ENCODE measurements around the gene WDR7. TPM values are rescaled to one million over a fixed set of nuclear protein-coding genes. Genes with fewer than 3 reads are reported as not detected.
A peak's percentile ranks its signal among the peaks of the same experiment; 100 is the strongest.

WDR7 gene
- total and polyA plus RNA-seq, 2 experiments from 2014 or later = 5.9 to 19.0 TPM

DNA sequence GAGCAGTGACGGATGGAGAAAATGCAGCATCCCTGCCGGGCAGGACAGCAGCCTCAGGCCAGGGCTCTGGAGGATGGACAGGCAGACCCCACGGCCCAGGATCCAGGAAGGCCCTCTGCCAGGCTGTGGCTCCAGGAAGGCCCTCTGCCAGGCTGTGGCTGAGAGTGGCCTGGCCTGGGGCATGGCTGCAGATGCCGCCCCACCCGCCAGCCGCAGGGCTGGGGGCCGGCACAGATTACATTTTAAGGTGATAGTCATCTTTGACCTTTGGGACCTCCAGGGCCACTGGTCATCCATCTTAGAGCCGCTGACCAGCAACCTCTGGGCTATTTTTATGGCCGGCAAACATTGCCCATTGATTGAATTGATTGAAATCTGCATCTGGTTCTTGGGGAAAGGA is 397.7 kb downstream of the WDR7 start:
- Histone ChIP-seq H3K4me3 (no peak overlapping the region), H2AFZ (no peak overlapping the region), H3K9me2 (replicated peaks; ENCODE audit: insufficient read depth) (no peaks in the 10 kb centered on the region), H3K79me2 (no peaks in the 10 kb centered on the region), H3K4me2 (no peak overlapping the region), H3K27me3 (no peaks in the 10 kb centered on the region), H3K36me3 (replicated peaks; ENCODE audit: insufficient read depth, low read depth) (no peaks in the 10 kb centered on the region), H4K20me1 (ENCODE audit: insufficient read depth, poor library complexity, severe bottlenecking) (no peaks in the 10 kb centered on the region), H3K9me3 (ENCODE audit: low read depth) (no peaks in the 10 kb centered on the region), H3K27ac (no peak overlapping the region), H3K4me1 (ENCODE audit: insufficient read depth) (peaks cover 13% of the 10 kb centered on the region)
- WGBS (ENCODE audit: low lambda C conversion rate, missing lambda C conversion rate) = 71% methylated on average over 9 of the region's 9 CpGs
- TF ChIP-seq, protein P1, sequence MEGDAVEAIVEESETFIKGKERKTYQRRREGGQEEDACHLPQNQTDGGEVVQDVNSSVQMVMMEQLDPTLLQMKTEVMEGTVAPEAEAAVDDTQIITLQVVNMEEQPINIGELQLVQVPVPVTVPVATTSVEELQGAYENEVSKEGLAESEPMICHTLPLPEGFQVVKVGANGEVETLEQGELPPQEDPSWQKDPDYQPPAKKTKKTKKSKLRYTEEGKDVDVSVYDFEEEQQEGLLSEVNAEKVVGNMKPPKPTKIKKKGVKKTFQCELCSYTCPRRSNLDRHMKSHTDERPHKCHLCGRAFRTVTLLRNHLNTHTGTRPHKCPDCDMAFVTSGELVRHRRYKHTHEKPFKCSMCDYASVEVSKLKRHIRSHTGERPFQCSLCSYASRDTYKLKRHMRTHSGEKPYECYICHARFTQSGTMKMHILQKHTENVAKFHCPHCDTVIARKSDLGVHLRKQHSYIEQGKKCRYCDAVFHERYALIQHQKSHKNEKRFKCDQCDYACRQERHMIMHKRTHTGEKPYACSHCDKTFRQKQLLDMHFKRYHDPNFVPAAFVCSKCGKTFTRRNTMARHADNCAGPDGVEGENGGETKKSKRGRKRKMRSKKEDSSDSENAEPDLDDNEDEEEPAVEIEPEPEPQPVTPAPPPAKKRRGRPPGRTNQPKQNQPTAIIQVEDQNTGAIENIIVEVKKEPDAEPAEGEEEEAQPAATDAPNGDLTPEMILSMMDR (IDR thresholded peaks at IDR 0.05; ENCODE audit: poor library complexity) = no peak
- TF ChIP-seq EZH2phosphoT487 (IDR thresholded peaks at IDR 0.05; ENCODE audit: low read depth, severe bottlenecking, unreplicated experiment) (no peak), EZH2 (IDR thresholded peaks at IDR 0.05; ENCODE audit: borderline replicate concordance) (no peak)
- DNase-seq (ENCODE audit: low spot score) = no peak

DNA sequence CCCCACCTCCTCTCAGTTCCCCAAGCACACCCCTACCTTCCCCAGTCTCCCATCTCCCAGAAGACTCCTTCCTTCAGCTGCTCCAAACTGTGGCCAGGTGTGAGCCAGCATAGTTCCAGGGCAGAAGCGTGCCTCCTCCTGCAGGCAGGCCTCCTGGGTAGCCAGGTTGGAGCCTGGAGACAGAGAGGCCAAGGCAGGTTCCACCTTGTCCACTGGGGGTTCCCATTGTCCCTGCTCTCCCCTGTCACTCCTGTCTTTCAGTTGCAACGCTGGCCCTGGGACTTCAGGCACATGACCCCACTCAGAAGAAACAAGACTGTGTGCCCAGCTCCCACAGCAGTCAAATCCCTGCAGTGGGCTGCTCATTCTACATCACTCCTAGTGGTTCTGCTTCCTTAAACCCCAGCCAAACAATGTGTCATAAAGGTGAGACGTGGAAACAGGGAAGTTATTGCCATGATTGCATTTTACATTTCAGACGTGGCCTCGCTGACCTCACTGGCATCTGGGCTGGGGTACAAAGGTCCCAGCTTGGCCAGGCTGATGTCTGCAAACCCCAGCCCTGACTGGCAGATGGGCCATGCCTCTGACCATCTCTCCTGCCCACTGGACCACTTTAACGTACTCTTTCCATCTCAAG is 399.3 kb downstream of the WDR7 start:
- H3K27me3 ChIP-seq = no peaks in the 10 kb centered on the region
- H3K9me2 ChIP-seq (replicated peaks; ENCODE audit: insufficient read depth) = no peaks in the 10 kb centered on the region
- DNase-seq (ENCODE audit: low spot score) = peak; percentile 46
- no peaks in the 10 kb centered on the region for H3K79me2 ChIP-seq
- no peaks in the 10 kb centered on the region for H3K36me3 ChIP-seq (replicated peaks; ENCODE audit: insufficient read depth, low read depth)
- H4K20me1 ChIP-seq (ENCODE audit: insufficient read depth, poor library complexity, severe bottlenecking) = no peaks in the 10 kb centered on the region
- peaks cover 13% of the 10 kb centered on the region for H3K4me1 ChIP-seq (ENCODE audit: insufficient read depth)
- 68% methylated on average over 6 of the region's 6 CpGs for WGBS (ENCODE audit: low lambda C conversion rate, missing lambda C conversion rate)
- no peak overlapping the region for H2AFZ ChIP-seq
- peak overlapping the region; percentile 52 for H3K27ac ChIP-seq
- TF ChIP-seq, protein P1 (IDR thresholded peaks at IDR 0.05; ENCODE audit: poor library complexity) = no peak
- no peak for TF ChIP-seq EZH2 (IDR thresholded peaks at IDR 0.05; ENCODE audit: borderline replicate concordance)
- TF ChIP-seq EZH2phosphoT487 (IDR thresholded peaks at IDR 0.05; ENCODE audit: low read depth, severe bottlenecking, unreplicated experiment) = no peak
- no peaks in the 10 kb centered on the region for H3K9me3 ChIP-seq (ENCODE audit: low read depth)
- H3K4me2 ChIP-seq = no peak overlapping the region
- H3K4me3 ChIP-seq = no peak overlapping the region

DNA sequence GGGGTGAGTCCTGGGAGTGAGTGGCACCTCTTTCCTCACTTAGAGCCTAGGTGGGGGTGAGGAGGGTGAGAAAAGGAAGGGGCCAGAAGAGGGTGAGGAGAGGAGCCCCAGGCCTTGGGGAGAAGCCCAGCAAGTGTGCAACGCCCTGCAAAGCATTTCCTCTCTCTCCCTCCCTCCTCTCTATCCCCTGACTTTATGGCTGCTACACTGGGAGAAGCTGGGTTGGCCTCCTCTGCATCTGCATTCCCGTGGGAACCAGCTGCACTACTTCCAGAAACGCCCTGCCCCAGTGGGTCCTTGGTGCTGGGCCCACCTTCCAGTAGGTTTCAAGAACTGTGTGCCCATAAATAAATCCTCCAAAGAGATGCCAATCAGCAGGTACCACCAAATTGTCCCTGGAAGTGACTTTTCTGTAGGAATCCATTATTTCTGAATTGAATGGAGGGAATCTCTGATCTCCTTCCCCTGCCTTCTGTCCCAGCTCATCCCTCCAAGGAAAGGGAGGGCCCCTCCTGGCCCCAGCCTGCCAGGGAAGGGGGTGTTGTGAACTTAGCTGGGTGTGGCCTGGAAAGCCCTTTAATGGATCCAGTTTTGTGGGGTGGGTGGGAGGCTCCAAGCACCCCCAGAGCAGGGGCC is 400.0 kb downstream of the WDR7 start:
- Histone ChIP-seq H3K36me3 (replicated peaks; ENCODE audit: insufficient read depth, low read depth) (no peaks in the 10 kb centered on the region), H3K9me2 (replicated peaks; ENCODE audit: insufficient read depth) (no peaks in the 10 kb centered on the region), H3K9me3 (ENCODE audit: low read depth) (no peaks in the 10 kb centered on the region), H3K4me3 (no peak overlapping the region), H4K20me1 (ENCODE audit: insufficient read depth, poor library complexity, severe bottlenecking) (no peaks in the 10 kb centered on the region), H3K4me2 (no peak overlapping the region), H3K4me1 (ENCODE audit: insufficient read depth) (peaks cover 13% of the 10 kb centered on the region), H3K27me3 (no peaks in the 10 kb centered on the region), H2AFZ (no peak overlapping the region), H3K27ac (peak overlapping the region; percentile 52), H3K79me2 (no peaks in the 10 kb centered on the region)
- WGBS (ENCODE audit: low lambda C conversion rate, missing lambda C conversion rate) = 47% methylated on average over 3 of the region's 3 CpGs
- TF ChIP-seq, protein P1 (IDR thresholded peaks at IDR 0.05; ENCODE audit: poor library complexity) = no peak
- TF ChIP-seq EZH2phosphoT487 (IDR thresholded peaks at IDR 0.05; ENCODE audit: low read depth, severe bottlenecking, unreplicated experiment) (no peak), EZH2 (IDR thresholded peaks at IDR 0.05; ENCODE audit: borderline replicate concordance) (no peak)
- no peak for DNase-seq (ENCODE audit: low spot score)
